B cell (primary cell): ENCODE measurements around the gene MTHFD2L. TPM values are rescaled to one million over a fixed set of nuclear protein-coding genes. Genes with fewer than 3 reads are reported as not detected.

Experiments used
- ATAC-seq: fragments of 200-7000 bp; cut with Tn5 transposase; one replicate; pipeline ENCODE4 v1.10.0; 2021; ENCODE audit warnings: low read depth, mild to moderate bottlenecking, moderate number of reproducible peaks, moderate library complexity
- CTCF ChIA-PET: fragments of 350-600 bp; sonication (Branson Sonifier 250); formaldehyde crosslinking; loops from one replicate; lab custom pipeline; 2021; ENCODE audit warnings: antibody characterized with exemption, inconsistent platforms; lab: Charles Lee
- POLR2A ChIA-PET: fragments of 350-600 bp; sonication (Branson Sonifier 250); formaldehyde crosslinking; loops from one replicate; lab custom pipeline; 2021; ENCODE audit warnings: antibody characterized with exemption; lab: Charles Lee
- DNase-seq: peaks from one replicate; pipeline ENCODE4 v3.0.0; 2013
- H2AFZ ChIP-seq: 2 replicates; pipeline ENCODE4 v1.6.1; 2012; ENCODE audit warnings: mild to moderate bottlenecking, low read depth, low read length; ENCODE audit not compliant: insufficient read depth, poor library complexity, severe bottlenecking
- H3K27ac ChIP-seq, 2 donors: 1 replicate in 1 of 2; 2 replicates in 1 of 2; pipeline ENCODE4 v1.5.1; 2012 to 2013; ENCODE audit warnings: low read length in 2 of 2, mild to moderate bottlenecking in 2 of 2, moderate library complexity in 1 of 2
- H3K27me3 ChIP-seq, 4 experiments: fragments of 200-600 bp in 1 of 4; sonication (generic) in 1 of 4; replicated peaks in 1 of 4; 1 replicate in 2 of 4; 2 replicates in 2 of 4; pipeline versions ENCODE4 v1.6.1 to v1.7.0; 2013 to 2016; ENCODE audit warnings: low read length in 3 of 4, mild to moderate bottlenecking in 2 of 4, mixed read lengths in 1 of 4, moderate library complexity in 1 of 4; ENCODE audit not compliant: insufficient read depth in 4 of 4, control insufficient read depth in 3 of 4; ENCODE audit errors: control extremely low read depth in 1 of 4
- H3K36me3 ChIP-seq, 2 experiments: replicated peaks in 1 of 2; 1 replicate in 1 of 2; 2 replicates in 1 of 2; pipeline versions ENCODE4 v1.6.1 to v1.7.1; 2013; ENCODE audit warnings: low read length in 1 of 2; ENCODE audit not compliant: insufficient read depth in 2 of 2, control insufficient read depth in 1 of 2; ENCODE audit errors: control extremely low read depth in 1 of 2, extremely low read depth in 1 of 2
- H3K4me1 ChIP-seq, 2 donors: fragments of 200-600 bp in 1 of 2; sonication (generic) in 1 of 2; 1 replicate in 1 of 2; 2 replicates in 1 of 2; pipeline versions ENCODE4 v1.5.1 to v1.6.1; 2013 to 2017; ENCODE audit warnings: low read length in 2 of 2; ENCODE audit not compliant: control insufficient read depth in 2 of 2, insufficient read depth in 2 of 2
- H3K4me2 ChIP-seq: replicated peaks from 2 replicates; pipeline ENCODE3; 2012; ENCODE audit warnings: mild to moderate bottlenecking, low read depth, low read length; ENCODE audit not compliant: poor library complexity, severe bottlenecking
- H3K4me3 ChIP-seq, 5 experiments: fragments of 200-600 bp in 1 of 5; sonication (generic) in 1 of 5; 1 replicate in 3 of 5; 2 replicates in 2 of 5; pipeline versions ENCODE4 v1.5.1 to v1.7.0; 2011 to 2016; ENCODE audit warnings: low read length in 4 of 5, mild to moderate bottlenecking in 4 of 5, low read depth in 2 of 5, control low read depth in 1 of 5, moderate library complexity in 1 of 5; ENCODE audit not compliant: insufficient read depth in 1 of 5; ENCODE audit errors: control extremely low read depth in 1 of 5, extremely low read depth in 1 of 5
- H3K79me2 ChIP-seq: fragments of 200-600 bp; sonication (generic); one replicate; pipeline ENCODE4 v1.6.0; 2016; ENCODE audit warnings: low read length; ENCODE audit not compliant: control insufficient read depth, insufficient read depth
- H3K9ac ChIP-seq: fragments of 200-600 bp; sonication (generic); 2 replicates; pipeline ENCODE4 v1.6.1; 2017; ENCODE audit warnings: mild to moderate bottlenecking, low read length, moderate library complexity
- H3K9me3 ChIP-seq, 3 donors: one replicate each; pipeline versions ENCODE4 v1.6.1 to v1.7.1; 2013; ENCODE audit warnings: low read length in 2 of 3; ENCODE audit not compliant: control insufficient read depth in 2 of 3, insufficient read depth in 1 of 3; ENCODE audit errors: control extremely low read depth in 1 of 3
- H4K20me1 ChIP-seq: 2 replicates; pipeline ENCODE4 v1.6.0; 2012; ENCODE audit warnings: mild to moderate bottlenecking, low read length; ENCODE audit not compliant: insufficient read depth, control insufficient read depth, poor library complexity, severe bottlenecking
- H3K27ac Mint-ChIP-seq: one replicate; pipeline ENCODE4 v1.8.0; 2021; ENCODE audit warnings: mixed read lengths
- H3K27me3 Mint-ChIP-seq: one replicate; pipeline ENCODE4 v1.8.0; 2021; ENCODE audit warnings: mixed read lengths
- H3K4me1 Mint-ChIP-seq: one replicate; pipeline ENCODE4 v1.8.0; 2021; ENCODE audit warnings: mixed read lengths
- H3K4me3 Mint-ChIP-seq: one replicate; pipeline ENCODE4 v1.8.0; 2021; ENCODE audit warnings: mixed read lengths
- H3K9me3 Mint-ChIP-seq: one replicate; pipeline ENCODE4 v1.8.0; 2022; ENCODE audit warnings: mixed read lengths; ENCODE audit not compliant: insufficient read depth
- EZH2 ChIP-seq: IDR thresholded peaks from 2 replicates; pipeline ENCODE4 v1.6.1; 2012; ENCODE audit warnings: borderline replicate concordance, low read depth, mild to moderate bottlenecking, moderate library complexity, low read length; ENCODE audit not compliant: insufficient read depth, poor library complexity, severe bottlenecking
- WGBS: methylation state at CpG from one replicate; pipeline ENCODE4 v1.1.5; 2013; ENCODE audit warnings: missing lambda C conversion rate; ENCODE audit not compliant: insufficient coverage; 5-methylcytosine and 5-hydroxymethylcytosine counted together
- intact Hi-C: fragments of 100-400 bp; cut with micrococcal nuclease; formaldehyde crosslinking; loops from one replicate; pipeline ENCODE4 v1.10.0; 2022
- polyA plus RNA-seq: library from polyadenylated mRNA; depleted of rRNA; stranded (reverse); fragments of >200 nt; gene quantifications from 2 replicates; pipeline ENCODE4 v1.2.3, GENCODE V29; 2012
- total RNA-seq, 2 donors: library from RNA; stranded (reverse); fragments of 120-200 nt in 1 of 2; gene quantifications; 1 replicate in 1 of 2; 2 replicates in 1 of 2; pipeline versions ENCODE4 v1.2.3 to v1.2.4, GENCODE V29; 2013 to 2022
- TF ChIP-seq, protein P1 (sequence below): fragments of 200-600 bp; IDR thresholded peaks from one replicate; pipeline ENCODE4 v1.8.0; 2022; ENCODE audit warnings: antibody characterized with exemption, mild to moderate bottlenecking

Gene MTHFD2L
- total and polyA plus RNA-seq, 2 donors (not counting 1 experiment from before 2014, with no cell fraction given): 5.5 to 12.6 TPM

DNA sequence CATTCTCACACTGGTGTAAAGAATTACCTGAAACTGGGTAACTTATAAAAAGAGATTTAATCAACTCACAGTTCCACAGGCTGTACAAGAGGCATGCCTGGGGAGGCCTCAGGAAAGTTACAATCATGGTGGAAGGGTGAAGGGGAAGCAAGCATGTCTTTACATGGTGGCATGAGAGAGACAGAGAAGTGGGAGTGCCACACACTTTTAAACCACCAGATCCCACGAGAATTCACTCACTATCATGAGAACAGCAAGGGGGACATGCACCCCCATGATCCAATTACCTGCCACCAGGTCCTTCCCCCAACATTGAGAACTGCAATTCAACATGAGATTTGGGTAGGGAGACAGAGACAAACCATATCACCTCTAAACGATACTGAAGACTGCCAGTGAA lies 173.3 kb downstream of the MTHFD2L start:
- no peak overlapping the region for H3K27ac ChIP-seq

DNA sequence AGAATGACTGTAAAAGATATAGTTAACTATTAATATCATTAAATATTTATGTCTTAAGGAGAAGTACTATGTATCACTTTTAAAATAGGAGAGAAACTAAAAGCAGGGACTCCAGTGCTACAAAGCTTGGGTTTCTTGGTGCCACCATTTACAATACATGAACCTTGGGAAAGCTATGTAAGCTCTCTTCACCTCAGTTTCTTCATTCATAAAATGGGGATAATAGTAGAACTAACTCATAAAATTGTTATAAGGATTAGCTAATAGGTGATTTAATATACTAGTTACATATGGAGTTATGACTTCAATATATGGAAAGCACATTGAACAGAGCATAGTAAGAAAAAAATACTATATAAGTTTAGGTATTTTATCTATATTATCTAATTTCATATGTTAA lies 174.0 kb downstream of the MTHFD2L start:
- H3K4me2 ChIP-seq: no peak overlapping the region
- POLR2A ChIA-PET: no interaction called here
- H3K27ac Mint-ChIP-seq: no peak overlapping the region
- TF ChIP-seq, protein P1, sequence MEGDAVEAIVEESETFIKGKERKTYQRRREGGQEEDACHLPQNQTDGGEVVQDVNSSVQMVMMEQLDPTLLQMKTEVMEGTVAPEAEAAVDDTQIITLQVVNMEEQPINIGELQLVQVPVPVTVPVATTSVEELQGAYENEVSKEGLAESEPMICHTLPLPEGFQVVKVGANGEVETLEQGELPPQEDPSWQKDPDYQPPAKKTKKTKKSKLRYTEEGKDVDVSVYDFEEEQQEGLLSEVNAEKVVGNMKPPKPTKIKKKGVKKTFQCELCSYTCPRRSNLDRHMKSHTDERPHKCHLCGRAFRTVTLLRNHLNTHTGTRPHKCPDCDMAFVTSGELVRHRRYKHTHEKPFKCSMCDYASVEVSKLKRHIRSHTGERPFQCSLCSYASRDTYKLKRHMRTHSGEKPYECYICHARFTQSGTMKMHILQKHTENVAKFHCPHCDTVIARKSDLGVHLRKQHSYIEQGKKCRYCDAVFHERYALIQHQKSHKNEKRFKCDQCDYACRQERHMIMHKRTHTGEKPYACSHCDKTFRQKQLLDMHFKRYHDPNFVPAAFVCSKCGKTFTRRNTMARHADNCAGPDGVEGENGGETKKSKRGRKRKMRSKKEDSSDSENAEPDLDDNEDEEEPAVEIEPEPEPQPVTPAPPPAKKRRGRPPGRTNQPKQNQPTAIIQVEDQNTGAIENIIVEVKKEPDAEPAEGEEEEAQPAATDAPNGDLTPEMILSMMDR: no peak
- no peak for TF ChIP-seq EZH2
- H3K79me2 ChIP-seq: no peaks in the 10 kb centered on the region
- DNase-seq: no peak
- H3K9ac ChIP-seq: no peak overlapping the region
- CTCF ChIA-PET: no interaction called here
- H3K4me3 ChIP-seq: no peak overlapping the region
- H3K9me3 ChIP-seq: no peaks in the 10 kb centered on the region
- H3K36me3 ChIP-seq: no peaks in the 10 kb centered on the region
- H3K27ac ChIP-seq: no peak overlapping the region
- H3K4me1 ChIP-seq: no peaks in the 10 kb centered on the region
- peaks cover 0 to 3% (median under 1%) of the 10 kb centered on the region in 4 experiments for H3K27me3 ChIP-seq
- intact Hi-C loops: no loop called here
- H3K27me3 Mint-ChIP-seq: peaks cover 14% of the 10 kb centered on the region
- peaks cover 7% of the 10 kb centered on the region for H3K4me1 Mint-ChIP-seq
- no peak overlapping the region for H2AFZ ChIP-seq
- ATAC-seq: no peak
- H3K9me3 Mint-ChIP-seq: no peaks in the 10 kb centered on the region
- H4K20me1 ChIP-seq: no peaks in the 10 kb centered on the region
- no peak overlapping the region for H3K4me3 Mint-ChIP-seq

More for the DNA sequence above, 173.3 kb downstream of the MTHFD2L start:
- H3K4me2 ChIP-seq: no peak overlapping the region
- TF ChIP-seq, protein P1: no peak
- no peak for TF ChIP-seq EZH2
- H2AFZ ChIP-seq: no peak overlapping the region
- no peaks in the 10 kb centered on the region for H4K20me1 ChIP-seq
- Mint-ChIP-seq H3K9me3 (no peaks in the 10 kb centered on the region), H3K4me1 (peaks cover 7% of the 10 kb centered on the region), H3K27ac (no peak overlapping the region), H3K4me3 (no peak overlapping the region), H3K27me3 (peaks cover 14% of the 10 kb centered on the region)
- no CpG with 5 or more reads among the region's 2 CpGs for WGBS
- no peaks in the 10 kb centered on the region for H3K9me3 ChIP-seq
- H3K79me2 ChIP-seq: no peaks in the 10 kb centered on the region
- intact Hi-C loops: no loop called here
- POLR2A ChIA-PET: no interaction called here
- peaks cover 0 to 5% (median 2%) of the 10 kb centered on the region in 4 experiments for H3K27me3 ChIP-seq
- CTCF ChIA-PET: no interaction called here
- no peak overlapping the region for H3K4me3 ChIP-seq
- no peaks in the 10 kb centered on the region for H3K4me1 ChIP-seq
- H3K9ac ChIP-seq: no peak overlapping the region
- DNase-seq (no peak), ATAC-seq (no peak)
- no peaks in the 10 kb centered on the region for H3K36me3 ChIP-seq
